Left ventricle myocardium inferior (tissue), 1 donor: ENCODE results near the gene ENPP7. TPM values are rescaled to one million over a fixed set of nuclear protein-coding genes. Genes with fewer than 3 reads are reported as not detected.

Experiments
- DNase-seq: peaks from one replicate; pipeline ENCODE4 v3.0.0-alpha.2; 2020
- H3K27ac ChIP-seq: fragments of 200-600 bp; replicated peaks from 2 replicates; pipeline ENCODE4 v1.8.0; 2021
- H3K27me3 ChIP-seq: fragments of 200-600 bp; 2 replicates; pipeline ENCODE4 v1.8.0; 2021; ENCODE audit warnings: low read depth
- H3K36me3 ChIP-seq: fragments of 200-600 bp; 2 replicates; pipeline ENCODE4 v1.8.0; 2021
- H3K4me1 ChIP-seq: fragments of 200-600 bp; 2 replicates; pipeline ENCODE4 v1.8.0; 2021
- H3K4me3 ChIP-seq: fragments of 200-600 bp; 2 replicates; pipeline ENCODE4 v1.8.0; 2021; ENCODE audit warnings: mild to moderate bottlenecking, moderate library complexity
- H3K9me3 ChIP-seq: fragments of 200-600 bp; replicated peaks from 2 replicates; pipeline ENCODE4 v1.8.0; 2021
- intact Hi-C: fragments of 100-400 bp; cut with micrococcal nuclease; formaldehyde crosslinking; loops from one replicate; pipeline ENCODE4 v1.11.0; 2022
- total RNA-seq: library from RNA; stranded (reverse); fragmentation: NEBNext Ultra II Directional; extraction: Animal tissue kit (Norgen Biotek cat#: 25700); gene quantifications from one replicate; pipeline ENCODE4 v1.2.1, GENCODE V29; 2021
- TF ChIP-seq, protein P1 (sequence below): fragments of 200-600 bp; IDR thresholded peaks from 2 replicates; pipeline ENCODE4 v1.8.0; 2021; ENCODE audit warnings: antibody characterized with exemption, mild to moderate bottlenecking, borderline replicate concordance
- donor health status: DM: no; HTN: yes; CAD: no; lungs with severe emphysema.

ENPP7 gene
- total RNA-seq, 1 donor from 2014 or later: not detected

DNA sequence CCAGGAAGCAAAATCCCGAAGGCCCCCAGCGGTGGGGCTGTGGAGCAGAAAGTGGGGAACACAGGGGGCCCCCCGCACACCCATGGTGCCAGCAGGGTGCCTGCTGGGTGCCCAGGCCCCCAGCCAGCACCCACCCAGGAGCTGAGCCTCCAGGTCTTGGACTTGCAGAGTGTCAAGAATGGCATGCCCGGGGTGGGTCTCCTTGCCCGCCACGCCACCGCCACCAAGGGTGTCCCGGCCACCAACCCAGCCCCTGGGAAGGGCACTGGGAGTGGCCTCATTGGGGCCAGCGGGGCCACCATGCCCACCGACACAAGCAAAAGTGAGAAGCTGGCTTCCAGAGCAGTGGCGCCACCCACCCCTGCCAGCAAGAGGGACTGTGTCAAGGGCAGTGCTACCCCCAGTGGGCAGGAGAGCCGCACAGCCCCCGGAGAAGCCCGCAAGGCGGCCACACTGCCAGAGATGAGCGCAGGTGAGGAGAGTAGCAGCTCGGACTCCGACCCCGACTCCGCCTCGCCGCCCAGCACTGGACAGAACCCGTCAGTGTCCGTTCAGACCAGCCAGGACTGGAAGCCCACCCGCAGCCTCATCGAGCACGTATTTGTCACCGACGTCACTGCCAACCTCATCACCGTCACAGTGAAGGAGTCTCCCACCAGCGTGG, 53.7 kb downstream of the ENPP7 start:
- H3K4me1 ChIP-seq: peaks cover 14% of the 10 kb centered on the region
- TF ChIP-seq, protein P1, sequence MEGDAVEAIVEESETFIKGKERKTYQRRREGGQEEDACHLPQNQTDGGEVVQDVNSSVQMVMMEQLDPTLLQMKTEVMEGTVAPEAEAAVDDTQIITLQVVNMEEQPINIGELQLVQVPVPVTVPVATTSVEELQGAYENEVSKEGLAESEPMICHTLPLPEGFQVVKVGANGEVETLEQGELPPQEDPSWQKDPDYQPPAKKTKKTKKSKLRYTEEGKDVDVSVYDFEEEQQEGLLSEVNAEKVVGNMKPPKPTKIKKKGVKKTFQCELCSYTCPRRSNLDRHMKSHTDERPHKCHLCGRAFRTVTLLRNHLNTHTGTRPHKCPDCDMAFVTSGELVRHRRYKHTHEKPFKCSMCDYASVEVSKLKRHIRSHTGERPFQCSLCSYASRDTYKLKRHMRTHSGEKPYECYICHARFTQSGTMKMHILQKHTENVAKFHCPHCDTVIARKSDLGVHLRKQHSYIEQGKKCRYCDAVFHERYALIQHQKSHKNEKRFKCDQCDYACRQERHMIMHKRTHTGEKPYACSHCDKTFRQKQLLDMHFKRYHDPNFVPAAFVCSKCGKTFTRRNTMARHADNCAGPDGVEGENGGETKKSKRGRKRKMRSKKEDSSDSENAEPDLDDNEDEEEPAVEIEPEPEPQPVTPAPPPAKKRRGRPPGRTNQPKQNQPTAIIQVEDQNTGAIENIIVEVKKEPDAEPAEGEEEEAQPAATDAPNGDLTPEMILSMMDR: no peak
- no peaks in the 10 kb centered on the region for H3K9me3 ChIP-seq
- no peak for DNase-seq
- H3K27ac ChIP-seq: no peak overlapping the region
- no peaks in the 10 kb centered on the region for H3K36me3 ChIP-seq
- H3K27me3 ChIP-seq: peaks cover 62% of the 10 kb centered on the region
- H3K4me3 ChIP-seq: no peak overlapping the region
- intact Hi-C loops: no loop called here

DNA sequence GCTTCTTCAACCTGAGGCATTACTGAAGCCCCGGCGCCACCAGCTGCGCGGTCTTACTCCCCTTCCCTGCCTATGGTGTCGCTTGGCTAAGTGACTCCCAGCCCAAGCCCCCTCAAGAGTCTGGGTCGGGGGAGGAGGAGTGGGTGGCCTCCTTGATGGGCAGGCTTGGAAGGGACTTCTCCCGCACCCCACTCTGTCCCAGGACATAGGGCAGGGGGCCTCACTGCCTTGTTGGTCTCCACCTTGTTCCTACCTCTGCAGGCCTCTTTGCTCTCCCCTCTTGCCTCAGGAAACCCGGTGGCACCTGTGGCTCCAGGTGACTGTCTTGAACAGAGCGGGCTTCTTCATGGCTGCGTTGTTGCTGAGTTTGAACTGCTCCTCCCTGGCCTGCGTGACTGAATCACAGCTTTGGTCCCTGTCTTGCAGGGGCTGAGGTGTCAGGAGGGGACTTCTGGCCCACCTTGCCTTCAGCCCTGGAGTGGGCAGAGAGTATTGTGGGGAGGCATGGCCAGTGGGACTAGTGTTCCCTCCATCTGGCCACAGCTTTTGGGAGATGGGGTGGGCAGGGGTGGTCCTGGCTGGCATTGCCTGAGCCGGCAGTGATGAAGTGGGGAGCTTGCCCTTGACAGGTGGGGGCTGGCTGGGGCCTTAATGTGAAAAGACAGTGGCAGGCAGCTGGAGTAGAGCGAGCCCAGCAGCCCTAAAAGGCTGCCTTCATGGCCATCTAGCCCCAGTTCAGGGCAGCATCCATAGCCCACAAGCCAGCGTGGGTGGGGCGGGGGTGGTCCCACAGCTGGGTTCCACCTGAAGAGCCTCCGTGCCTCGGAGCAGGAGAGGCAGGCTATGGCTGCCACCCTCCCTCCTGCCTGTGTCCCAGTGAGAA, 54.5 kb downstream of the ENPP7 start:
- TF ChIP-seq, protein P1: no peak
- peaks cover 21% of the 10 kb centered on the region for H3K4me1 ChIP-seq
- peaks cover 70% of the 10 kb centered on the region for H3K27me3 ChIP-seq
- no peaks in the 10 kb centered on the region for H3K9me3 ChIP-seq
- no peaks in the 10 kb centered on the region for H3K36me3 ChIP-seq
- intact Hi-C loops: no loop called here
- no peak overlapping the region for H3K27ac ChIP-seq
- no peak overlapping the region for H3K4me3 ChIP-seq
- no peak for DNase-seq

DNA sequence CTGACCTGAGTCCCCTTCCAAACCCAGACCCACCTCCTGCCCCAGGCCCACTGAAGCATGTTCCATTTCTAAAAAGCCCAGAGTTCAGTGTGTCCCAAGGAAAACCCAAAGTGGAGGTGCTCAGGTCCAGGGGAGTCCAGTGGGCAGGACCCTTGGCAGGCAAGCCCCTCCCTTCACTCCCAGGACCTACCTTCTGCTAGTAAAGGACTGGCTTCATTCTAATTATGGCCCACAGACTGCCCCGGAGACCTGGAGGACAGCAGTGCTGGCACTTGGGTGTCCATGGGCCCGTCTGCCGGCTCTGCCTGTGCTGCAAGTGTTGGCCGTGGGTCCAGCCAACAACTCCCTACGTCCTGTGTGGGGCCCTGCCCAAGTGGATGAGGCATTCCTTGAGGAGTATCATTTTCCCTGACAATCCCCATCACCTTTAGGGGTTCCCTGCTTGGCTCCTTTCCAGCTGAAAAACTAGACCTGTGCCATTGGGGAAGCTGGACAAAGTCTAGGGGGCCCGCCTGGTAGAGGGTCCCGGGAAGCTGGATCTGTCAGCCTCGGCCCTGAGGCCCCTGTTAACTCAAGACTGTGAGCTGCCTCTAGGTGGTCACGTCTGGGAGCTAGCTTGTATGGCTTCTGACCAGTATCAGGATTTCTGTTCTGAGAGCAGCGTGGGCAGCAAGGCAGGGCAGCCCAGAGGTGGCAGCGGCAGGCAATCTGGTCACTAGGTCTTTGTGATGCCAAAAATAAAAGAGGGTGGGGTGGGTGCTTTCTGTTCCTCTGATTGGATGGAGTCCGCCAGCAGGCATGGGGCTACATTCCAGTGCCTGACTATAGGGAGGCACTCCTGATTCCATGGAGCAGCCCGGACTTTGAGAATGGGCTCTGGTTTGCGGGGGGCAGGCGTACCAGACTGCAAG, 55.4 kb downstream of the ENPP7 start:
- Histone ChIP-seq H3K36me3 (no peaks in the 10 kb centered on the region), H3K27ac (no peak overlapping the region), H3K27me3 (peaks cover 79% of the 10 kb centered on the region), H3K4me1 (peaks cover 27% of the 10 kb centered on the region), H3K9me3 (no peaks in the 10 kb centered on the region), H3K4me3 (no peak overlapping the region)
- intact Hi-C loops: no loop called here
- no peak for DNase-seq
- TF ChIP-seq, protein P1: no peak

DNA sequence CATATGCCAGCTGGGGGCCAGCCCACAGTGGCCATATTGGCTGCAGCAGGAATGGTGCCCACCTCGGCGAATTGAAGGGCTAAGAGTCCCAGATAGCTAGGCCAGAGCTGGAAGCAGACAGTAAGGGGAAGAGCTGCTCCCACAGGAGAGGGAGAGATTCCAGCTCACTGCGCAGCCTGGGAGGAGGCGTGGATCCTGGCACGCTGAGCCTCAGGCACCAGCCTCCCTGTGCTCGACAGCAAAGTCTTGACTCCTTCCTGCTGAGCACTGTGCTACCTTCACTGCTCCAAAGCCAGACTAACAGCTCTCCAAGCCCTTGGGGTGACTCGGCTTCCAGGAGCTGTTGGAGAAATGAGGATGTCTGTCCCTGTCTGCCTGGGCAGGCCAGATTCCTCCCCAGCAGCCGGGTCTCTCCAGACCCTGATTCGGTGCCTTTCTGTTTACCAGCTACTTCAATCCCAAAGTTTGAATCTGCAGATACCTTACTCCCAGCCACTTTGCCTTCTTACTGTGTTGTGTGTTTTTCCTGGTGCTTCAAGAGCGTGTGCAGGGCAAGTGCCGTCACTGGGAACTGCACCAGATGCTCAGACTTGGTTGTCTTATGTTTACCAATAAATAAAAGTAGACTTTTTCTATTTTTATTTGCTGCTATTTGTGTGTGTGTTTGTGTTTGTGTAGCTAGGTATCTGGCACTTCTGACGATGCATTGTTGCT, 56.3 kb downstream of the ENPP7 start:
- TF ChIP-seq, protein P1: no peak
- intact Hi-C loops: no loop called here
- Histone ChIP-seq H3K4me3 (no peak overlapping the region), H3K27ac (no peak overlapping the region), H3K36me3 (no peaks in the 10 kb centered on the region), H3K4me1 (peaks cover 35% of the 10 kb centered on the region), H3K9me3 (no peaks in the 10 kb centered on the region), H3K27me3 (peaks cover 81% of the 10 kb centered on the region)
- DNase-seq: no peak

DNA sequence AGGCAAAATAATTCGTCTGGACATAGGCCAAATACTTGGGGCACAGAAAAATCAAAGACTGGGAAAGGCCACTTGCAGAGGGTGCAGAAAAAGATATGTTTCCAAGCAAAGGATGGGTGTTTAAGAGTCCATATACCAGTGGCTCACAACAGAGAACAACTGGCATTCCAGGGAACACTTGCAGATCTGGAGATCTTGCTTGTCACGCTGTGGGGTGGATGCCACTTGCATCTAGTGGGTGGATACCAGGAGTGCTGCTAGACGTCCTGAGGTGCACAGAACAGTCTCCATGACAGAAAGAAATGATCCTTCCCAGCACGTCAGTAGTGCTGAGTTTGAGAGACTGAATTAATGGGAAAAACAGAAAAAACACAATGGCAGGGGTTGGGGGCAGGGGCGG, 57.7 kb downstream of the ENPP7 start:
- no peak for DNase-seq
- Histone ChIP-seq H3K36me3 (no peaks in the 10 kb centered on the region), H3K27me3 (peaks cover 92% of the 10 kb centered on the region), H3K27ac (no peak overlapping the region), H3K4me3 (no peak overlapping the region), H3K4me1 (peaks cover 49% of the 10 kb centered on the region), H3K9me3 (no peaks in the 10 kb centered on the region)
- TF ChIP-seq, protein P1: no peak
- intact Hi-C loops: no loop called here
